ENCODE measurements around the gene LSM12. TPM values are rescaled to one million over a fixed set of nuclear protein-coding genes. Genes with fewer than 3 reads are reported as not detected.

The LSM12 gene
- total and polyA plus RNA-seq, 9 donors: 14.4 to 32.6 (median 27.9) TPM

- Histone ChIP-seq H3K4me3 (ENCODE audit: low read length) (no peak overlapping the region), H3K27ac (ENCODE audit: low read length) (no peak overlapping the region)
- WGBS (ENCODE audit: insufficient coverage): 85% methylated on average over 2 of the region's 5 CpGs
Observed at GRCh38 chr17:44085908-44086307, 19.4 kb upstream of the LSM12 start.

GRCh38 chr17:44084921-44085320 is 18.4 kb upstream of the LSM12 start:
- no peak for DNase-seq
- H3K27me3 ChIP-seq (ENCODE audit: control insufficient read depth, insufficient read depth, low read length): no peaks in the 10 kb centered on the region
- 75% methylated on average over 6 of the region's 7 CpGs for WGBS (ENCODE audit: insufficient coverage)
- no peak overlapping the region for H3K27ac ChIP-seq (ENCODE audit: low read length)
- peaks cover 83% of the 10 kb centered on the region for H3K36me3 ChIP-seq (ENCODE audit: control insufficient read depth, insufficient read depth, low read length)
- no peaks in the 10 kb centered on the region for H3K9me3 ChIP-seq (replicated peaks; ENCODE audit: control insufficient read depth, low read depth, low read length)
- no peak overlapping the region for H3K4me3 ChIP-seq (ENCODE audit: low read length)
- H3K4me1 ChIP-seq (ENCODE audit: control insufficient read depth, insufficient read depth, low read length): peaks cover 4% of the 10 kb centered on the region

More at GRCh38 chr17:44085908-44086307, 19.4 kb upstream of the LSM12 start:
- no peak for DNase-seq
- H3K36me3 ChIP-seq (ENCODE audit: control insufficient read depth, insufficient read depth, low read length): peaks cover 77% of the 10 kb centered on the region
- H3K27me3 ChIP-seq (ENCODE audit: control insufficient read depth, insufficient read depth, low read length): no peaks in the 10 kb centered on the region
- peaks cover 4% of the 10 kb centered on the region for H3K4me1 ChIP-seq (ENCODE audit: control insufficient read depth, insufficient read depth, low read length)
- H3K9me3 ChIP-seq (replicated peaks; ENCODE audit: control insufficient read depth, low read depth, low read length): no peaks in the 10 kb centered on the region

- DNase-seq: no peak
- no peak overlapping the region for H3K27ac ChIP-seq (ENCODE audit: low read length)
- H3K4me1 ChIP-seq (ENCODE audit: control insufficient read depth, insufficient read depth, low read length): peaks cover 4% of the 10 kb centered on the region
- no peaks in the 10 kb centered on the region for H3K9me3 ChIP-seq (replicated peaks; ENCODE audit: control insufficient read depth, low read depth, low read length)
- no peaks in the 10 kb centered on the region for H3K27me3 ChIP-seq (ENCODE audit: control insufficient read depth, insufficient read depth, low read length)
- no peak overlapping the region for H3K4me3 ChIP-seq (ENCODE audit: low read length)
- 77% methylated on average over 4 of the region's 10 CpGs for WGBS (ENCODE audit: insufficient coverage)
- peaks cover 87% of the 10 kb centered on the region for H3K36me3 ChIP-seq (ENCODE audit: control insufficient read depth, insufficient read depth, low read length)
Observed at GRCh38 chr17:44084131-44084538, 17.7 kb upstream of the LSM12 start.

GRCh38 chr17:44083250-44083849 is 16.9 kb upstream of the LSM12 start:
- H3K36me3 ChIP-seq (ENCODE audit: control insufficient read depth, insufficient read depth, low read length): peaks cover 87% of the 10 kb centered on the region
- H3K9me3 ChIP-seq (replicated peaks; ENCODE audit: control insufficient read depth, low read depth, low read length): no peaks in the 10 kb centered on the region

GRCh38 chr17:44082256-44082927 is 15.9 kb upstream of the LSM12 start:
- Histone ChIP-seq H3K27ac (ENCODE audit: low read length) (no peak overlapping the region), H3K4me3 (ENCODE audit: low read length) (no peak overlapping the region), H3K4me1 (ENCODE audit: control insufficient read depth, insufficient read depth, low read length) (peaks cover 3% of the 10 kb centered on the region), H3K9me3 (replicated peaks; ENCODE audit: control insufficient read depth, low read depth, low read length) (no peaks in the 10 kb centered on the region), H3K36me3 (ENCODE audit: control insufficient read depth, insufficient read depth, low read length) (peaks cover 87% of the 10 kb centered on the region), H3K27me3 (ENCODE audit: control insufficient read depth, insufficient read depth, low read length) (no peaks in the 10 kb centered on the region)
- whole genome bisulfite sequencing (ENCODE audit: insufficient coverage): 76% methylated on average over 10 of the region's 21 CpGs
- no peak for DNase-seq

More at GRCh38 chr17:44083250-44083849, 16.9 kb upstream of the LSM12 start:
- H3K4me3 ChIP-seq (ENCODE audit: low read length): no peak overlapping the region
- no peak overlapping the region for H3K27ac ChIP-seq (ENCODE audit: low read length)
- no peaks in the 10 kb centered on the region for H3K27me3 ChIP-seq (ENCODE audit: control insufficient read depth, insufficient read depth, low read length)
- peaks cover 4% of the 10 kb centered on the region for H3K4me1 ChIP-seq (ENCODE audit: control insufficient read depth, insufficient read depth, low read length)
- DNase-seq: no peak
- 76% methylated on average over 6 of the region's 12 CpGs for WGBS (ENCODE audit: insufficient coverage)

- H3K36me3 ChIP-seq (ENCODE audit: control insufficient read depth, insufficient read depth, low read length): peaks cover 90% of the 10 kb centered on the region
- no peak for DNase-seq
- H3K9me3 ChIP-seq (replicated peaks; ENCODE audit: control insufficient read depth, low read depth, low read length): no peaks in the 10 kb centered on the region
- no peak overlapping the region for H3K27ac ChIP-seq (ENCODE audit: low read length)
- H3K4me1 ChIP-seq (ENCODE audit: control insufficient read depth, insufficient read depth, low read length): no peaks in the 10 kb centered on the region
- no peaks in the 10 kb centered on the region for H3K27me3 ChIP-seq (ENCODE audit: control insufficient read depth, insufficient read depth, low read length)
- WGBS (ENCODE audit: insufficient coverage): 100% methylated on average over 2 of the region's 3 CpGs
- H3K4me3 ChIP-seq (ENCODE audit: low read length): no peak overlapping the region
Observed at GRCh38 chr17:44081681-44082080, 15.2 kb upstream of the LSM12 start.

- Histone ChIP-seq H3K36me3 (ENCODE audit: control insufficient read depth, insufficient read depth, low read length) (peaks cover 93% of the 10 kb centered on the region), H3K4me1 (ENCODE audit: control insufficient read depth, insufficient read depth, low read length) (no peaks in the 10 kb centered on the region), H3K9me3 (replicated peaks; ENCODE audit: control insufficient read depth, low read depth, low read length) (no peaks in the 10 kb centered on the region), H3K27ac (ENCODE audit: low read length) (no peak overlapping the region), H3K27me3 (ENCODE audit: control insufficient read depth, insufficient read depth, low read length) (no peaks in the 10 kb centered on the region), H3K4me3 (ENCODE audit: low read length) (no peak overlapping the region)
- DNase-seq: no peak
- 77% methylated on average over 12 of the region's 18 CpGs for WGBS (ENCODE audit: insufficient coverage)
Observed at GRCh38 chr17:44079877-44080821, 13.7 kb upstream of the LSM12 start.

- no peak for DNase-seq
- H3K9me3 ChIP-seq (replicated peaks; ENCODE audit: control insufficient read depth, low read depth, low read length): no peaks in the 10 kb centered on the region
- no peak overlapping the region for H3K4me3 ChIP-seq (ENCODE audit: low read length)
- H3K4me1 ChIP-seq (ENCODE audit: control insufficient read depth, insufficient read depth, low read length): no peaks in the 10 kb centered on the region
- no peaks in the 10 kb centered on the region for H3K27me3 ChIP-seq (ENCODE audit: control insufficient read depth, insufficient read depth, low read length)
- WGBS (ENCODE audit: insufficient coverage): 85% methylated on average over 13 of the region's 19 CpGs
- peaks cover 89% of the 10 kb centered on the region for H3K36me3 ChIP-seq (ENCODE audit: control insufficient read depth, insufficient read depth, low read length)
- H3K27ac ChIP-seq (ENCODE audit: low read length): no peak overlapping the region
Observed at GRCh38 chr17:44078412-44078811, 11.9 kb upstream of the LSM12 start.

GRCh38 chr17:44077595-44077909 is 11.1 kb upstream of the LSM12 start:
- H3K27me3 ChIP-seq (ENCODE audit: control insufficient read depth, insufficient read depth, low read length): no peaks in the 10 kb centered on the region
- no peaks in the 10 kb centered on the region for H3K4me1 ChIP-seq (ENCODE audit: control insufficient read depth, insufficient read depth, low read length)
- H3K27ac ChIP-seq (ENCODE audit: low read length): no peak overlapping the region
- WGBS (ENCODE audit: insufficient coverage): no CpG with 5 or more reads among the region's 4 CpGs
- H3K9me3 ChIP-seq (replicated peaks; ENCODE audit: control insufficient read depth, low read depth, low read length): no peaks in the 10 kb centered on the region
- peaks cover 81% of the 10 kb centered on the region for H3K36me3 ChIP-seq (ENCODE audit: control insufficient read depth, insufficient read depth, low read length)
- no peak for DNase-seq
- no peak overlapping the region for H3K4me3 ChIP-seq (ENCODE audit: low read length)
